ENCODE measurements around the gene AIFM3.

Gene AIFM3

GRCh38 chr22:20946080-20946986 lies 20.7 kb upstream of the AIFM3 start:
- Mint-ChIP-seq H3K36me3 (ENCODE audit: low read depth) (peaks cover 39% of the 10 kb centered on the region), H3K4me3 (no peak overlapping the region), H3K27ac (no peak overlapping the region), H3K4me1 (no peaks in the 10 kb centered on the region), H3K9me3 (no peaks in the 10 kb centered on the region), H3K27me3 (ENCODE audit: low read depth) (no peaks in the 10 kb centered on the region)
- no peak for TF ChIP-seq CTCF (IDR thresholded peaks at IDR 0.05; ENCODE audit: unreplicated experiment in 3 of 3)

DNA sequence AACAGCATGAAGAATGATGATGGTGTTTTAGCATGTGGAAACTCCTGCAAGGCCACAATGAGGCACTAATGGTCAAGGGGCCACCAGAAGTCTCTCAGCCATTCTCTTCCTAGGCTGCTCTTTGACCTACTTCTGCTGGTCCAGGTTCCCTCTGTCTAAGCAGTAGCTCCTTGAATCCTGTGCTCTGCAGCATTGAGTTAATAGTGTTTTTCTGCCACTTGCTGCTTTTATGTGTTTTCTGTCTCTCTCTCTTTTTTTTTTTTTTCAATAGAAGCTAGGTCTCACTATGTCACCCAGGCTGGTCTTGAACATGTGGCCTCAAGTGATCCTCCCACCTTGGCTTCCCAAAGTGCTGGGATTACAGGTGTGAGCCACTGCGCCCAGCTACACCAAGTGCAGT lies 20.1 kb upstream of the AIFM3 start:
- Mint-ChIP-seq H3K27ac (no peak overlapping the region), H3K4me1 (no peaks in the 10 kb centered on the region), H3K36me3 (ENCODE audit: low read depth) (peaks cover 44% of the 10 kb centered on the region), H3K27me3 (ENCODE audit: low read depth) (no peaks in the 10 kb centered on the region), H3K4me3 (no peak overlapping the region), H3K9me3 (no peaks in the 10 kb centered on the region)
- TF ChIP-seq CTCF (IDR thresholded peaks at IDR 0.05; ENCODE audit: unreplicated experiment in 3 of 3), result no peak

- Mint-ChIP-seq H3K27ac (no peak overlapping the region), H3K4me1 (peaks cover 7% of the 10 kb centered on the region), H3K36me3 (ENCODE audit: low read depth) (peaks cover 48% of the 10 kb centered on the region), H3K27me3 (ENCODE audit: low read depth) (no peaks in the 10 kb centered on the region), H3K4me3 (no peak overlapping the region), H3K9me3 (no peaks in the 10 kb centered on the region)
- TF ChIP-seq CTCF (IDR thresholded peaks at IDR 0.05; ENCODE audit: unreplicated experiment in 3 of 3), result no peak
Observed at GRCh38 chr22:20948450-20948849, 18.6 kb upstream of the AIFM3 start.

- no peak overlapping the region for H3K4me3 Mint-ChIP-seq
- H3K36me3 Mint-ChIP-seq (ENCODE audit: low read depth), result peaks cover 49% of the 10 kb centered on the region
- no peaks in the 10 kb centered on the region for H3K27me3 Mint-ChIP-seq (ENCODE audit: low read depth)
- H3K9me3 Mint-ChIP-seq, result no peaks in the 10 kb centered on the region
- TF ChIP-seq CTCF (IDR thresholded peaks at IDR 0.05; ENCODE audit: unreplicated experiment in 3 of 3), result no peak
- H3K27ac Mint-ChIP-seq, result no peak overlapping the region
- H3K4me1 Mint-ChIP-seq, result peaks cover 7% of the 10 kb centered on the region
Observed at GRCh38 chr22:20948989-20949388, 18.1 kb upstream of the AIFM3 start.

GRCh38 chr22:20949698-20950183 lies 17.3 kb upstream of the AIFM3 start:
- Mint-ChIP-seq H3K4me1 (peaks cover 7% of the 10 kb centered on the region), H3K27ac (peak overlapping the region in 1 of 3 experiments; percentile 41)

More at GRCh38 chr22:20949698-20950183, 17.3 kb upstream of the AIFM3 start:
- no peaks in the 10 kb centered on the region for H3K9me3 Mint-ChIP-seq
- TF ChIP-seq CTCF (IDR thresholded peaks at IDR 0.05; ENCODE audit: unreplicated experiment in 3 of 3), result no peak
- no peaks in the 10 kb centered on the region for H3K27me3 Mint-ChIP-seq (ENCODE audit: low read depth)
- H3K4me3 Mint-ChIP-seq, result no peak overlapping the region
- H3K36me3 Mint-ChIP-seq (ENCODE audit: low read depth), result peaks cover 53% of the 10 kb centered on the region

Measured in nephron (organoid).